B cell (primary cell): Measurements from ENCODE around the gene ARFGAP1. TPM values are rescaled to one million over a fixed set of nuclear protein-coding genes. Genes with fewer than 3 reads are reported as not detected.

Source experiments
- ATAC-seq: fragments of 200-7000 bp; cut with Tn5 transposase; one replicate; pipeline ENCODE4 v1.10.0; 2021; ENCODE audit warnings: low read depth, mild to moderate bottlenecking, moderate number of reproducible peaks, moderate library complexity
- CTCF ChIA-PET: fragments of 350-600 bp; sonication (Branson Sonifier 250); formaldehyde crosslinking; loops from one replicate; lab custom pipeline; 2021; ENCODE audit warnings: antibody characterized with exemption, inconsistent platforms; lab: Charles Lee
- POLR2A ChIA-PET: fragments of 350-600 bp; sonication (Branson Sonifier 250); formaldehyde crosslinking; loops from one replicate; lab custom pipeline; 2021; ENCODE audit warnings: antibody characterized with exemption; lab: Charles Lee
- DNase-seq: peaks from one replicate; pipeline ENCODE4 v3.0.0; 2013
- H2AFZ ChIP-seq: 2 replicates; pipeline ENCODE4 v1.6.1; 2012; ENCODE audit warnings: mild to moderate bottlenecking, low read depth, low read length; ENCODE audit not compliant: insufficient read depth, poor library complexity, severe bottlenecking
- H3K27ac ChIP-seq, 2 donors: 1 replicate in 1 of 2; 2 replicates in 1 of 2; pipeline ENCODE4 v1.5.1; 2012 to 2013; ENCODE audit warnings: low read length in 2 of 2, mild to moderate bottlenecking in 2 of 2, moderate library complexity in 1 of 2
- H3K27me3 ChIP-seq, 4 experiments: fragments of 200-600 bp in 1 of 4; sonication (generic) in 1 of 4; replicated peaks in 1 of 4; 1 replicate in 2 of 4; 2 replicates in 2 of 4; pipeline versions ENCODE4 v1.6.1 to v1.7.0; 2013 to 2016; ENCODE audit warnings: low read length in 3 of 4, mild to moderate bottlenecking in 2 of 4, mixed read lengths in 1 of 4, moderate library complexity in 1 of 4; ENCODE audit not compliant: insufficient read depth in 4 of 4, control insufficient read depth in 3 of 4; ENCODE audit errors: control extremely low read depth in 1 of 4
- H3K36me3 ChIP-seq, 2 experiments: replicated peaks in 1 of 2; 1 replicate in 1 of 2; 2 replicates in 1 of 2; pipeline versions ENCODE4 v1.6.1 to v1.7.1; 2013; ENCODE audit warnings: low read length in 1 of 2; ENCODE audit not compliant: insufficient read depth in 2 of 2, control insufficient read depth in 1 of 2; ENCODE audit errors: control extremely low read depth in 1 of 2, extremely low read depth in 1 of 2
- H3K4me1 ChIP-seq, 2 donors: fragments of 200-600 bp in 1 of 2; sonication (generic) in 1 of 2; 1 replicate in 1 of 2; 2 replicates in 1 of 2; pipeline versions ENCODE4 v1.5.1 to v1.6.1; 2013 to 2017; ENCODE audit warnings: low read length in 2 of 2; ENCODE audit not compliant: control insufficient read depth in 2 of 2, insufficient read depth in 2 of 2
- H3K4me2 ChIP-seq: replicated peaks from 2 replicates; pipeline ENCODE3; 2012; ENCODE audit warnings: mild to moderate bottlenecking, low read depth, low read length; ENCODE audit not compliant: poor library complexity, severe bottlenecking
- H3K4me3 ChIP-seq, 5 experiments: fragments of 200-600 bp in 1 of 5; sonication (generic) in 1 of 5; 1 replicate in 3 of 5; 2 replicates in 2 of 5; pipeline versions ENCODE4 v1.5.1 to v1.7.0; 2011 to 2016; ENCODE audit warnings: low read length in 4 of 5, mild to moderate bottlenecking in 4 of 5, low read depth in 2 of 5, control low read depth in 1 of 5, moderate library complexity in 1 of 5; ENCODE audit not compliant: insufficient read depth in 1 of 5; ENCODE audit errors: control extremely low read depth in 1 of 5, extremely low read depth in 1 of 5
- H3K79me2 ChIP-seq: fragments of 200-600 bp; sonication (generic); one replicate; pipeline ENCODE4 v1.6.0; 2016; ENCODE audit warnings: low read length; ENCODE audit not compliant: control insufficient read depth, insufficient read depth
- H3K9ac ChIP-seq: fragments of 200-600 bp; sonication (generic); 2 replicates; pipeline ENCODE4 v1.6.1; 2017; ENCODE audit warnings: mild to moderate bottlenecking, low read length, moderate library complexity
- H3K9me3 ChIP-seq, 3 donors: one replicate each; pipeline versions ENCODE4 v1.6.1 to v1.7.1; 2013; ENCODE audit warnings: low read length in 2 of 3; ENCODE audit not compliant: control insufficient read depth in 2 of 3, insufficient read depth in 1 of 3; ENCODE audit errors: control extremely low read depth in 1 of 3
- H4K20me1 ChIP-seq: 2 replicates; pipeline ENCODE4 v1.6.0; 2012; ENCODE audit warnings: mild to moderate bottlenecking, low read length; ENCODE audit not compliant: insufficient read depth, control insufficient read depth, poor library complexity, severe bottlenecking
- H3K27ac Mint-ChIP-seq: one replicate; pipeline ENCODE4 v1.8.0; 2021; ENCODE audit warnings: mixed read lengths
- H3K27me3 Mint-ChIP-seq: one replicate; pipeline ENCODE4 v1.8.0; 2021; ENCODE audit warnings: mixed read lengths
- H3K4me1 Mint-ChIP-seq: one replicate; pipeline ENCODE4 v1.8.0; 2021; ENCODE audit warnings: mixed read lengths
- H3K4me3 Mint-ChIP-seq: one replicate; pipeline ENCODE4 v1.8.0; 2021; ENCODE audit warnings: mixed read lengths
- H3K9me3 Mint-ChIP-seq: one replicate; pipeline ENCODE4 v1.8.0; 2022; ENCODE audit warnings: mixed read lengths; ENCODE audit not compliant: insufficient read depth
- EZH2 ChIP-seq: IDR thresholded peaks from 2 replicates; pipeline ENCODE4 v1.6.1; 2012; ENCODE audit warnings: borderline replicate concordance, low read depth, mild to moderate bottlenecking, moderate library complexity, low read length; ENCODE audit not compliant: insufficient read depth, poor library complexity, severe bottlenecking
- WGBS: methylation state at CpG from one replicate; pipeline ENCODE4 v1.1.5; 2013; ENCODE audit warnings: missing lambda C conversion rate; ENCODE audit not compliant: insufficient coverage; 5-methylcytosine and 5-hydroxymethylcytosine counted together
- intact Hi-C: fragments of 100-400 bp; cut with micrococcal nuclease; formaldehyde crosslinking; loops from one replicate; pipeline ENCODE4 v1.10.0; 2022
- polyA plus RNA-seq: library from polyadenylated mRNA; depleted of rRNA; stranded (reverse); fragments of >200 nt; gene quantifications from 2 replicates; pipeline ENCODE4 v1.2.3, GENCODE V29; 2012
- total RNA-seq, 2 donors: library from RNA; stranded (reverse); fragments of 120-200 nt in 1 of 2; gene quantifications; 1 replicate in 1 of 2; 2 replicates in 1 of 2; pipeline versions ENCODE4 v1.2.3 to v1.2.4, GENCODE V29; 2013 to 2022
- TF ChIP-seq, protein P1 (sequence below): fragments of 200-600 bp; IDR thresholded peaks from one replicate; pipeline ENCODE4 v1.8.0; 2022; ENCODE audit warnings: antibody characterized with exemption, mild to moderate bottlenecking

ARFGAP1 gene
- total and polyA plus RNA-seq, 2 donors (not counting 1 experiment from before 2014, with no cell fraction given), result 83.2 to 99.4 TPM

DNA sequence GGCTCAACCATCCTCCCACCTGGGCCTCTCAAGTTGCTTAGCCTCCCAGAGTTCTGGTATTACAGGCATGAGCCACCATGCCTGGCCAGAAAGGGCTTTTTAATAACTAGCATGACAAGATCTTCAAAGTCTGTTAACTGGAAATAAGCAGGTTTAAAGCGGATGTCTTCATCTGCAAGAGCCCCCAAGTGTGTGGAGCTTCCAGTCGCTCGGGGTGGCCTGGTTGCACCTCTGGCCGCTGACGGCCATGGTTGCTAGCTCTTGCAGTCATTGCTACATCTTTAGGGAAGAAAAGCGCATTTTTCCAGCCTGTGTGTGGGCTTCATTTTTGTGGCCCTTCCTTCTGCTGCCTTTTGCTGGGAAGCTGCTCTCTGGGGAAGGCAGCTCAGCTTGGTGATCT is 7.8 kb downstream of the ARFGAP1 start:
- H4K20me1 ChIP-seq, result peaks cover 28% of the 10 kb centered on the region
- Mint-ChIP-seq H3K4me3 (no peak overlapping the region), H3K27ac (no peak overlapping the region), H3K9me3 (no peaks in the 10 kb centered on the region), H3K27me3 (no peaks in the 10 kb centered on the region), H3K4me1 (peaks cover 2% of the 10 kb centered on the region)
- no peak overlapping the region for H3K27ac ChIP-seq
- ChIA-PET POLR2A (no interaction called here), CTCF (interaction anchor here (0.6 to 1.6 kb wide), 2 partner anchors 66 to 87 kb away, joined by 3 read pairs; no protein-coding TSS in a partner anchor)
- H2AFZ ChIP-seq, result no peak overlapping the region
- peaks cover 21% of the 10 kb centered on the region for H3K79me2 ChIP-seq
- H3K4me1 ChIP-seq, result no peaks in the 10 kb centered on the region
- intact Hi-C loops, result no loop called here
- H3K27me3 ChIP-seq, result no peaks in the 10 kb centered on the region
- no peak overlapping the region for H3K4me3 ChIP-seq
- H3K4me2 ChIP-seq, result no peak overlapping the region
- TF ChIP-seq, protein P1, sequence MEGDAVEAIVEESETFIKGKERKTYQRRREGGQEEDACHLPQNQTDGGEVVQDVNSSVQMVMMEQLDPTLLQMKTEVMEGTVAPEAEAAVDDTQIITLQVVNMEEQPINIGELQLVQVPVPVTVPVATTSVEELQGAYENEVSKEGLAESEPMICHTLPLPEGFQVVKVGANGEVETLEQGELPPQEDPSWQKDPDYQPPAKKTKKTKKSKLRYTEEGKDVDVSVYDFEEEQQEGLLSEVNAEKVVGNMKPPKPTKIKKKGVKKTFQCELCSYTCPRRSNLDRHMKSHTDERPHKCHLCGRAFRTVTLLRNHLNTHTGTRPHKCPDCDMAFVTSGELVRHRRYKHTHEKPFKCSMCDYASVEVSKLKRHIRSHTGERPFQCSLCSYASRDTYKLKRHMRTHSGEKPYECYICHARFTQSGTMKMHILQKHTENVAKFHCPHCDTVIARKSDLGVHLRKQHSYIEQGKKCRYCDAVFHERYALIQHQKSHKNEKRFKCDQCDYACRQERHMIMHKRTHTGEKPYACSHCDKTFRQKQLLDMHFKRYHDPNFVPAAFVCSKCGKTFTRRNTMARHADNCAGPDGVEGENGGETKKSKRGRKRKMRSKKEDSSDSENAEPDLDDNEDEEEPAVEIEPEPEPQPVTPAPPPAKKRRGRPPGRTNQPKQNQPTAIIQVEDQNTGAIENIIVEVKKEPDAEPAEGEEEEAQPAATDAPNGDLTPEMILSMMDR, result no peak
- TF ChIP-seq EZH2, result no peak
- H3K36me3 ChIP-seq, result peaks cover 0 to 35% of the 10 kb centered on the region in 2 experiments
- 98% methylated on average over 6 of the region's 6 CpGs for WGBS
- no peak overlapping the region for H3K9ac ChIP-seq
- no peaks in the 10 kb centered on the region for H3K9me3 ChIP-seq
- DNase-seq, result no peak
- ATAC-seq, result no peak

DNA sequence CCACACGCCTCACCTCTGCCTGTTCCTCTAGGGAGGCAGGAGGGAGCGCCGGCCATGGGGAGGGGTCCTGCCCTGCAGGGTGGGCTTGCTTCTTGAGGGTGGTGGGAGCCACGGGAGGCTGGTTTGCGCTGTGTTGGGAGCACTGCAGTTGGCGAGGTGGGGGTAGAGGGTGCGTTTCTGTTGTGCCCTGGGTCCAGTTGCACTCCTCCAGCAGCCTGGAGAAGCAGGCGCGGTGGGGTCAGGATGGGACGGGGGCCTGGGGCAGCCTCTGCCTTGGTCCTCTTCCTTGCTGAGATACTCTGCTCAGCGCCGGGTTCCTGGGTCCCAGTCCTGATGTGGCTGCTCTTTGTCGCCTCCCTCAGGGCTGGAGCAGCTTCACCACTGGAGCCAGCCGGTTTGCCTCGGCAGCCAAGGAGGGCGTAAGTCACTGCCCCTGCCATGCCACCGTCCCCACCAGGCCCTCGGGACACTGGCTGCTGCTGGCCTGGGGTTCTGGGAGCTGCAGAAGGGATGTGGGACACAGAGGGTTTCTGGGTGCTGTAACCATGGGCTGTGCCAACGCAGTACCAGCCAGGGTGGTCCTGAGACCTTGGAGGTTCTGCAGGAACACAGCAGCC is 8.4 kb downstream of the ARFGAP1 start:
- Mint-ChIP-seq H3K27me3 (no peaks in the 10 kb centered on the region), H3K4me3 (no peak overlapping the region), H3K9me3 (no peaks in the 10 kb centered on the region), H3K27ac (no peak overlapping the region), H3K4me1 (peaks cover 1% of the 10 kb centered on the region)
- Histone ChIP-seq H3K9me3 (no peaks in the 10 kb centered on the region), H3K9ac (no peak overlapping the region), H4K20me1 (peaks cover 22% of the 10 kb centered on the region), H3K27ac (no peak overlapping the region), H3K4me1 (no peaks in the 10 kb centered on the region), H3K4me3 (no peak overlapping the region), H3K27me3 (no peaks in the 10 kb centered on the region), H3K79me2 (peaks cover 15% of the 10 kb centered on the region), H3K4me2 (no peak overlapping the region), H2AFZ (no peak overlapping the region), H3K36me3 (peaks cover 0 to 35% of the 10 kb centered on the region in 2 experiments)
- ChIA-PET CTCF (interaction anchor here (0.6 to 1.6 kb wide), 2 partner anchors 66 to 88 kb away, joined by 3 read pairs; no protein-coding TSS in a partner anchor), POLR2A (no interaction called here)
- no peak for TF ChIP-seq EZH2
- TF ChIP-seq, protein P1, result no peak
- intact Hi-C loops, result no loop called here
- 93% methylated on average over 16 of the region's 19 CpGs for WGBS
- DNase-seq (no peak), ATAC-seq (no peak)
